SIG-M5 treated with dmso at 0.1 percent for 504 hours (cell line): ENCODE results near the gene SGCD.

Experiments used
- DNase-seq: peaks from one replicate; lab custom pipeline; 2025; ENCODE audit not compliant: unreplicated experiment; lab: John Stamatoyannopoulos, UW

Gene SGCD

DNA sequence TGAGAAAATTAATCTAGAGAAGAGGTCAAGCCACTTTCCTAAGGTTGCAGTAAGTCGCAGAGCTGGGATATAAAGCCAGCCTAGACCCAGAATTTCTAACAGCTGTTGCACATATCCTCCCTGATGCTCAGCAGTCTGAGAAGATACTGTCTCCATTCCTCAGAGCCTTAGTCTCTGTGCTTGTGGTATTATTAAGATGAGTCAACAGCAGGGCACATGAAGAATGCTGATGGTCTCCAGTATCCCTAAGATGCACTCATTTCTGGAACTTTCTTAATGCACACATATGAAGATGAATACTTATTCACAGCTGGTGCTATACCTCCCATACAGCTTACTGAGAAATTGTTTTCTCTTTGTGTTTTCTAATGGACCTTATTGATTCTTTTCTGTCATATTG, 32.5 kb downstream of the SGCD start:
- no peak for DNase-seq

DNA sequence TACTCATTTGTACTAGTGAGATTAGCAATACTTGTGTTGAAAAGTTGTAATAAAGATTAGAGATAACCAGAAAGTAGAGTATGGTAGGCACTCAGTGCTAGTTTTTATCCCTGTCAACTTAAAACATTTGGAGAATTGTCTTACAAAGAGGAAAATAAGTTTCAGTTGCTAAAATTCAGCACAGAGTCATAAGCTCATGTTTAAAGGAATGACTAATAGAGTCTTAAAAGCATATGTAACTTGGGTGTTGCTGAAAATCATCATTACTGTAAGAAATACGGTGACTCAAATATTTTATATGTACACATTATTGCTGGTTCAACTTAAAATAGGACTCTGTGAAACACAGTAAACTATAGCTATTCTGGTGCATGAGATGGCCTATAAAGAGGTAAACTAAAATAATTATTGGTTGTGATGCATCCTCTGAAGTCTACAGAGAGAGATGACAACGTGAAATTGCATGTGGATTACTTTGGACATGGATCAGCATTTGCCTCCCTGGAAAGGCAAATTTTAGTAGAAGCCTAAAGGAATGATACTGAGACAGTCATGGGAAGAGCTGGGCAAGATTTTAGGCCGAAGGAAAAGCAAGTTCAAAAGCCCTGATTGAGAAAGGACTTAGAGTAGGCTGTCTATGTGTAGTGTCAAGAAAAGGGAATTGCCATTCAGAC, 34.6 kb downstream of the SGCD start:
- DNase-seq = no peak

DNA sequence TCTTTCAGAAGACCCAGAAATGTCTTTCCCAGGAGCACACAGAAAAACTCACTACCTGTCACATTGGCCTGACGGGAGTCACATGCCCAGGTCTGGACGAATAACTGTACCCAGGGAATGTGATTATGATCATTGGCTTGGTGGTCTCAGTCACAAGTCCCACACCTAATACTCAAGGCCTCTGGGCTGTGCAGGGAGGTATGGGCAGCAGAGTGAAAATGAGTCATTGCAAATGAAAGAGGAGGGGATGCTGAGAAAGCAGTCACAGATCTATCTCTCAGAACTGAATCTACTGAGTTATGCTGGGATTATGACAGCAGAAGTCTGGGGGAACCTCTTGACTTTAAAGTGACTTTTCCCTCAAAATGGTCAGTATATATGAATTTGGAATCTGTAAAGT, 36.9 kb downstream of the SGCD start:
- DNase-seq = no peak

DNA sequence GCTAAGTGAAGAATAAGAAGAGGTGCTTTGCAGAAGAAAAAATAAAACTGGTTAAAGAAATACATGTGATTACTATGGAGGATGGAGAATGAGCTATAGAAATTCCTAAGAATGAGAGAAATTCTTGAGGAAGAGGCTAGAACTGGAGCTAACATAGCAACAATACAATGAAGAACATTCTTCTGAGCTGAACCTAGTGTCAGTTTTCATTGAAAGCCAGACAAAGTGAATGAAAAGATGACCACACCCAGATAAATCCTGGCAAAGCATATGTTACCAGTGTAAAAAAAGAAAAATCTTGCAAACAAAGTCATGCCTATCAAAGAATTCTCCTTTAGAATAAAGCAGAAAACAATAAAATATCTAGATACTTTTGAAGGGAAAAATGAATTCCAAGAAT, 39.6 kb downstream of the SGCD start:
- no peak for DNase-seq

DNA sequence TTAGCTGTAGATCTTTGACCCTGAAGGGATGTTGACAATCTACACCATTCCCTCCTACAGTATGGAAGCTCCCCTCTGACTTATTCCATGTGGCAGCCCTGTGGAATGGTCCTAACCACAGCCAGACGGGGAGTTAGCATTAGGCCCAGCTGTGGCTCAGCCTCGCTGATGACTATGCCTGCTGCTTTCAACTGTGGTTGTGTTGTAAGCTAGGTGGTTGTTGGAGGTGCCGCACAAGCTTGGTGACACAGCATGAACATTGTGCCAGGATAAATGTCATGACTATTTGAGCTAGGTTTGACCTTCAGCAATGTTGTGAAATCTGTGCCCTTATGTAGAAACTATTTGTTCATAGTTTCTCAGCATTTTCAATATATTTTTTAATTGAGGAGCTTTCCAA, 40.6 kb downstream of the SGCD start:
- peak; percentile 4 for DNase-seq

DNA sequence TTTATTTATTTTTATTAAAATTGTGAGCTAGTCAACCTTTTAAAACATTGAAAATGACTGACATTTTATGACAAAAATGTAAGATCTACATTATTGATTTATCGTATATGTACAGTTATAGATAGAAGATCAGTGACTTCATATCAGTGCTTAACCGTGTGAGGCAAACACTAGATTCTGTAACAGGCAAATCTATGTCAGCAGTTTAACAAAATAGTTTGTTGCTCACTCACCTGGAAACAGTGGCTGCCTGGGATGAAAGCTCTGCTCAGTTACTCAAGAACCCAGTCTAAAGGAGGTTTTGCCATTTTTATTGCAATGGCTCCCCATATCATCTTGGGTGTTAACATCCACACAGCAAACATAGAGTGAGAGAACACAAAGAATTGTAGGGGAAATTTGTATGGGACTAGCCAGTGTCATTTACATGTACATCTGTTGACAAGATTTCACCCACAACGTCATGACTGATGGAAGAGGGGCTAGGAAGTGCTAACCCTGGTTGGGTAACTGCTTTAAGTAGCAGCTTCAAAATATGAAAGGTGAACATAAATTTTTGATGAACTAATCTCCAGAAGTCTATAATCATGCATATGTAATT, 49.0 kb downstream of the SGCD start:
- no peak for DNase-seq

DNA sequence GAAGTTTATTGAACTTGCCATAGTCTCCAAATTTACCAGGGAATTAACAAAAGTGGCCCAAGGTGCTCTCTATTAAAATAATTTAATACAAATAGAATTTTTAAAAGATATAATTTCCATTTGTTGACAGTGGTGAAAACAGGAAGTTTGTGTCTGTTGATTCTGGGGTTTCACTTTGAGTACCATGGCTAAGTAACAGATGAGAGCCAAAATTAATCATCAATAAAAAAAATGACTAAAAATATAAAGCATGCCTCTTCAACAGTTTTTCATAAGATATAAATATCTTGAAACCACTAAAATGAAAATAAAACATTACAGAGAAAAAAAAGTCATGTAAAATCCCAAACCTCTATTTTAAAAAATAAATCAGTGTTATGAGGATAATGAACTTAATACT, 49.8 kb downstream of the SGCD start:
- DNase-seq = no peak

DNA sequence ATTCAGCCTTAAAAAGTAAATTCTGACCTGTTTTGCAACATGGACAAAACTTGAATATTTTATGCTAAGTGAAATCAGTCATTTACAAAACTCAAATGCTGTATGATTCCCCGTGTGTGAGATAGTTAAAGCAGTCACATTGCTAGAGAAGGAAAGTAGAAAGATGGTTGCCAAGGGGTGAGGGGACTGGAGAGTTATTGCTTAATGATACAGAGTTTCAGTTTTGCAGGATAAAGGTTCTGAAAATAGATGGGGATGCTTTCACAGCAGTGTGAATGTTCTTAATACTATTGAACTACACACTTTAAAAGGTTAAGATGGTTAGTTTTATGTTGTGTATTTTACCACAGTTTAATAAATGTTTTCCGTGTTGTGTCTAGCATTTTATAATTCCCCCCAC, 51.2 kb downstream of the SGCD start:
- no peak for DNase-seq

DNA sequence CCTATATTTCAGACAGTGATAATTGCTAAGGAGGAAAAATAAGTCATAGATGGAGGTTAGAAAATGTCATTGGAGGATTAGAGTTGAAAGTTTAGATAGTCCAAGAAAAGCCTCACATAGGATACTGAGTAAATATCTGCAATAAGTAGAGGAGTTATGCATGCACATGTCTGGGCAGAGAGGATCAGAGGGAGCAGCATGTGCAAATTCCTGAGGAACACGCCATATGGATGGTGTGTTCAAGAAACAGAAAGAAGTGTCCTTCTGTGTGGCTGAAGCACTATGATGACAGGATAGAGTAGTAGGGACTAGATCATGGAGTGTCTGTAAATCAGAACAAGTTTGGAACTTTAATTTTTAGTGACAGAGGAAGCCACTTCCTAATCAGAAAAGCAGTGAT, 52.2 kb downstream of the SGCD start:
- no peak for DNase-seq

DNA sequence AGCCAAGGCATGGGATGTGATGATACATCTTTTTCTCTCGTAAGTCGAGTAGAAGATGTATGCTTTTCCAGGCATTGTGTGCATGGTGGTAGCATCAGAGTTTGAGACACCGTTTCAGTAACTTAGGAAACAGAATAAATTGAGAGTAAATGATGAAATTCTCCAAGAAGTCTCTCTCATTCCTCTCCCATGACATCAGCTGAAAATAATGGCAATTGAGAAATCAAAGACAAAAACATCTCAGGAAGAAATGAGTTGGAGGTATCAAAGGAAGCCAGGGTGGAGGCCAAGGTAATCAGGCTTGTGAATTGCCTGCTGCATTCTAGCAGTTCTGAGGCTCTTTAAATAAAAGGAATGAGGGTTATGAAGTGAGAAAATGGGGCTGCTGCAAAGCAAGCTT, 53.9 kb downstream of the SGCD start:
- DNase-seq = no peak

DNA sequence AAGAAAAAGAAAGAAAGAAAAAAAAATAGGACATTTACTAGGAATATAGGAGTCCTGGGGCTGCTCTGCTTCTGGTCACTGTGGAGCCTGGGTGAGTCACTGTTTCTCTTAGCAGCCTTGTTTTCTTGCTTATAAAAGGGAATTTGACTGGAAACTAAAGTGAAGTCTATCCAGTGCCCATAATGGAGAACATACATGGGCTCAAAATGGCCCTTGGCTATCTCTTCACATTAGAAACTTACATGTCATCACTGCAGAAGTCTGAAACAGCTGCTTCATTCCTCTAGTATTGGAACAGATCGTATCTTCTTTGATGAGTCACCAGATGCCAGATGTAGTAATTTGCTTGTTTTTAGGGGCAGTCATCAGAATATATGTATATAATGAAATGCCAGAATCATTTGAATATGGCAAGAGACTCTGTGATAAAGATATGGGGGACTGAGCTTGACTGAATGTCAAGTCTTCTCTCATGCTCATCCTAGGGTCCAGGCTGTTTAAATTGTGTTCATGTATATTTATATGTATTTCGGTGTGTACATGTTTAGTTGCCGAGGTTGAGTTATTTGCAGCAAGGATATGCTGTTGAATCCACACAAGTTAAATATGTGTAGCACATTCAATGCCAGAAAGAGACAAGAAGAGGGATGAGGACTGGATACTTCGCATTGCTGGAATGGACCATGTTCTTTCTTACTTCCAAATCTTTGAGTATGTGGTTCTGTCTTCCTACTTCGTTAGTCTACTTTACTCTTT, 56.7 kb downstream of the SGCD start:
- no peak for DNase-seq

DNA sequence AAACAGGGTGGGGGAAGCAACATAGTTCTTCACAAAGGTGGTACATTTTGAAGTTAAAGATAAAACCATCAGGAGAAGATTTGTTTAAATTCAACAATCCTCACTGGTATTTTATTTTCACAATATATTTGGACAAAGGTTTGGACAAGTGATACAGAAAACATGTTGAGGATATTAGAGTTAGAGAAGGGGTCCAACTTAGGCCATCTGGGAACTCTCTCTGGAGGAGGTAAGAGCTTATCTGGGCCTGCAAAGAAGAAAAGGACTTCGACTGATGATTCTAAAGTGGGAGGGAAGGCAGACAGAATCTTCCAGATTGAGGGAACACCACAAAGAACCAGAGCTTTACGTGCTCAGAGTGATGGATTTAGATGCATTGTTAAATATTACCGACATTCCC, 58.5 kb downstream of the SGCD start:
- no peak for DNase-seq

DNA sequence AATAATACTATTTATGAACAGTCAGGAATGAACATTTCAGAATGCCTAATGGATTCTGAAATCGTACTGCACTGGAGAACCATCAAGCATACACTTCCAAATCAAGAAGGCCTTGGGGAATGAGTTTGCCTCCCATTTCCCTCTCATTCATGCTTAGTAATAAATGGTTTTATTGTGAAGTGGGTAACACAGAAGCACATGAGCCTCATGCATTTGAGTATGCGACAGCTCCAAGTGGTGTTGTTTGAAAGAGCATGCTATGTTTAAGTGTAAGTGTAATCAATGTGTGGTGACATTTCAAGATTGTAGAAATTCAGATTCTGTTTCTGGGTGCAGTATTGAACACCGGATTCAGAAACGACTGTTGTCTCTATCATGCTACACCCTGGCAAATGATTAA, 60.0 kb downstream of the SGCD start:
- DNase-seq = no peak

DNA sequence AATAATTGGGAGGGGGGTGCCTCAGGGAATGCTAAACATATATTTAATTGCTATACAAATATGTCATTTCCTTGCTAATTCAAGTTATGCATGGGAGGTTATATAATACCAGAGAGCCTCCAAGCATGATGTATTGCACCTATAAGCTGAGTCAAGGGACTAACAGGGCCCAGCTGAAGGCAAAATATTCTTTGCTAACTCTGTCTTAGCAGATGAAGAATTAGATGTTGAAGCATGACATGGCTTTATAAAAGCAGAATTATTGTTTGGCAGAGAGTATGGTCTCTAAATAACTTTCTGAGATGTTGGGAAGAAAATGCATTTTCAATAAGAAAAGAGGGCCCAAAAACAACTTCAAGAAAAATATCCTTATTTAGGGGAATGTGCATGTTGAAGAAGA, 60.4 kb downstream of the SGCD start:
- DNase-seq = no peak

DNA sequence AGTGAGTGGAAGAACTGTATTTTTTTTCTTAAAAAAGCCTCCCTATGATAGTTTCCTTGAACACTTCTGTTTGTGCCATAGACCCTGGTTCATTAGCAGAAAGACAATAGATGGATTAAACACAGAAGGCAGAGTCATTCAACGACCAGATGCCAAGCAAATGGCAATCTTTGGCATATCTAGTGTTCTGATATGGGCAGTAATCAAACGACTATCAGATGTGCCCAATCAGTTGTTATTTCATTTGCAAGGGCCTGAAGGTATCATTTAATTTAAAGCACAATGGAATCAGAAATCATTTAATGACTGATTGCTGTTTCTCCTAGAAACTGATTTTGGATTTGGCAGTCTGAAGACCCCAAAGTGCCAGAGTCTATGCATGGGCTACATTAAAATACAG, 61.3 kb downstream of the SGCD start:
- DNase-seq = no peak

DNA sequence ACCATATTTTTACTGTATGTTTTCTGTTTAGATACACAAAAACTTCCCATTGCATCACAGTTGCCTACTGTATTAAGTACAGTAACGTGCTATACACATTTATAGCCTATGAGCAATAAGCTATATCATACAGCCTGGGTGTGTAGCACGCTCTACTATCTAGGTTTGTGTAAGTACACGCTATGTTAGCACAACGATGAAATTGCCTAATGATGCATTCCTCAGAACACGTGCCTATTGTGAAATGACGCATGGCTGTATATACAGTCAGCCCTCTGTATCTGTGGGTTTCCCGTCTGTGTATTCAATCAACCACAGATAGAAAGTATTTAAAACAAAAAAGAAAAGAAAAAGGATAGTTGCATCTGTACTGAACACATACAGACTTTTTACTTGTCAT, 64.2 kb downstream of the SGCD start:
- DNase-seq = peak; percentile 68

DNA sequence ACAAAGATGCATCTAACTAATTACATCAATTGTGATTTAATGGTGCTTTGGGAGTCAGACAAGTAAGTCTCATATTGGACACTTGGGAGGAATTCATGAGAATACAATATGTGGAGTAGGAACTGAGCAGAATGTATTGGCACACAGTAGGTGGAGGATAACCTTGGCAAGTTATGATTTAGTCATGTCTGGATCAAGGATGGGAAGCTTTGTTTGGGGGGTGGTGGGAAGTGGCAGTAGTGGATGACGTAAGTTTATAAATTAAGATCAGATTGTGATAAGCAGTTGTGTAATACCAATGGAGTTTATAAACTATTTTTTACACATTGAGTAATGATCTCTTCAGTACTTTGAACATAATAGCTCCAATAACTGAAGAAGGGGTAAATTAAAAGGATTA, 67.0 kb downstream of the SGCD start:
- DNase-seq = no peak

DNA sequence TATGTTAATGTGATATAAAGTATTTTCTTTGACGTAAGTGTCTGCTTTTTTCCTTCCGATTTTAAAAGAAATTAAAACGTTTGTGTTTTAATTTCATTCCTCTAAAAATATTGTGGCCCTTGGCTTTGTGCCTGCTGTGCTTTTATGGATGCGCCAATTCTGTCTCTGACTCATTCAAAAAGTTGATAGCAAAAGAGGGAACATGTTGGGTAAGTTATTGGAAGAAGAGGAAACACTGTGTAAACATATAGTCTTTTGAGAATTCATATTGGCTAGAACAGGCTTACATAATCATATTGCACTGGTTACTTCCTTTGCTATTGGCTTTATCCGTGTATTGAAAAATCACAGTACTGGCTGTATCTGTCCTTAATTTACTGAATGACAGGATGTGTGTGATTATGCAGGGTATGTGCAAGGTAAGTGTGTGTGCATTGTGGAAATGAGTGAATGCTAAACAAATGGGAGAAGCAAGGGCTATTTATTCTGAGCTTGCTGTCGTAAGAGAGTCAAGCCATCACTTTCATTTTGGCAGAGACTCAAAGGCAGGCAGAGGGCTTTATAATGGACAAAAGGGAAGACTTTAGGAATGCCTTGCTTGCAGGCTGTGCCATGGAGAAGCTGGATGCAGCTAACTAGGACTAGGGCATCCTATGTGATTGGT, 67.8 kb downstream of the SGCD start:
- DNase-seq = peak; percentile 58

DNA sequence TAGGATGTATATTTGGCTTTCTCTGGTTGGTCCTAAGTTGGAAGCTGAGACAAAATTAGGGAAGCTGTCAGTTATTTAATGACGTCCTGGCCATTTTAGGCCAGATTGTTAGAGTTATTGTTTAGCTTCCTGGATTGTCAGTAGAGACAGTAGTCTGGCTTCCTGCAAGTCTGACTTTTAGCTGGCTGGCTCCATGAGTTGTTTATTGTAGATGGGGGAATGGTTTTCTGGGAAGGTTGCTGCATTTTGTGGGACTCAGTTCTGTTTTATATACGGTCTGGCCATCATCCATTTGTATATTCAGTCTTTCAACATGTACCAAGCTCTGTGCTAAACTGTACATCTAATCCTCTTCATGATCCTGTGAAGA, 68.3 kb downstream of the SGCD start:
- DNase-seq = no peak

DNA sequence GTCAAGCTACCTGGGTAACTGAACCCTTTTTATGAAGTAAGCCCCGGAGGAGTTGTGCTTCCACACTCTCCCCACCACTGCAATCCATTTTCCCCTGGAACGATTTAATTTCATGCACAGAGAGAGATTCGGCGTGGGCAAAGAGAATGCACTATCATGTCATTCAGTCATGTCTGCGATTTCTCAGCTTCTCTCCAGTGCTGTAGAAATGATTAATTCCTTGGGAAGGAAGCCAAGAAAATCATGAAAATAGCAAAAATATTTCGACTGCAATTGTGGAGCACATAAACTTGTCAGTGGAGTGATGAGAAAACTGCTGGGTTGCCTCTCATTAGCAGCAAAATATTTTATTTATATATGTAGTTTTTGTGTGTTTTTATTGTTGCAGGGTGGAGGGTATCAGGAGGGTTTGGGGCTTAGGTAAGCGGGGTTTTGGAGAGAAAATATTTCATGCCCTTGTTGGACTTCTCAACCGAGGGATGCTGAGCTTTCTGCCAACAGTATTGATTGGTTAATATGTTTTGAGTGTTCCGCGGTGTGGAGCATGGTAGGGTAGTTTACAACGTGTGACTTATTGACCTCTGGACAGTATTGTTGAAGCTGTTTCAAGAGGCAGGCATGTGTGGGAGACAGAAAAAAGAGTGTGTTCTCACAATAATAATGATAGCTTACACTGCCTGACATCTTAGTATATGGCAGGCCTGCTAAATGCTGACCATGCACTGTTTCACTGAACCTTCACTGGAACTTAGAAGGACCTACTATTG, 69.3 kb downstream of the SGCD start:
- DNase-seq = no peak

DNA sequence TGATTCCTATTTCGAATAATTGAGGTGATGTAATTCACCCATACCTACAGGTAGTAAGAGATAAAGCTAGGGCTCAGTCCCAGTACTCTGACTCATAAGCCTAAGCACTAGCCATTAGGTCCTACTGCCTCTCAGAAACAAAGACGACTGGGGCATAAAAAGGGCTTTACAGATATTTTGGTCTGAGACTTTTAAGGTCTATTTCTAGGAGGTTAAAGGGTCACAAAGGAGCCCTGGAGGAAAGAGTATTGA, 69.8 kb downstream of the SGCD start:
- no peak for DNase-seq

DNA sequence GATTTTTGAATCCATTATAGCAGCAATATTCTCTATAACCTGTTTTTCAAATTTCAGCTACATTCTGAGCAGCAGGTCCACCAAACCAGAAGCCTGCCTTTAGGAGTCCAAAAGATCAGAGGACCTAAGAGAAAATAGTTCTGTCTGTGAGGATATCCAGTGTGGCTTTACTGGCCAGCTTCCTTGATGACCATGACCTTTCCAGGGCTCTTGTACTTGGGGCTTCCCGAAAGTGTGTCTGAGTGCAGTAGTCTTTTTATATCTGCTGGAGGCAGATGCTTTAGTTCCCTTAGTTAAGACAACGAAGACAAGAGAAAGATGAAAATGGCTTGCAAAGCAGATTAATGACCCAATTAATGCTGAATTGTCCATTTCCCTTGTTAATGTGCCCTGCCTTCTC, 72.4 kb downstream of the SGCD start:
- DNase-seq = no peak
